22Rv1 (cell line): ENCODE measurements around the gene PPP1R9B.

Experiments used
- ZFX ChIP-seq: fragments of 450-650 bp; IDR thresholded peaks from 2 replicates; pipeline ENCODE4 v1.6.1; 2017; ENCODE audit warnings: antibody characterized with exemption, borderline replicate concordance
- TF ChIP-seq, protein P1 (sequence below): fragments of 450-650 bp; IDR thresholded peaks from 2 replicates; pipeline ENCODE4 v1.5.1; 2017; ENCODE audit warnings: mild to moderate bottlenecking

DNA sequence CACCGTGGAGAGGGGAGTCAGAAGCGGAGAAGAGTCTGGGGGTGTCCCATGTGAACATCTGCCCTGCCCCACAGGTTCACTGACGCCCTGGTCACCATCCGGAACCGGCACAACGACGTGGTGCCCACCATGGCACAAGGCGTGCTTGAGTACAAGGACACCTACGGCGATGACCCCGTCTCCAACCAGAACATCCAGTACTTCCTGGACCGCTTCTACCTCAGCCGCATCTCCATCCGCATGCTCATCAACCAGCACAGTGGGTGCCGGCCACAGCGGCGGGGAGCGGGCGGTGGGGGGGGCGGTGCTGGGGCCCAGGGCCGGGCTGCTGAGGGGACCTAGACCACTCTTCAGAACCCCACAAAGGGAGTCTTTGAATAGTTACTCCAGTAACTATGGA is 44.7 kb downstream of the PPP1R9B start:
- TF ChIP-seq, protein P1, sequence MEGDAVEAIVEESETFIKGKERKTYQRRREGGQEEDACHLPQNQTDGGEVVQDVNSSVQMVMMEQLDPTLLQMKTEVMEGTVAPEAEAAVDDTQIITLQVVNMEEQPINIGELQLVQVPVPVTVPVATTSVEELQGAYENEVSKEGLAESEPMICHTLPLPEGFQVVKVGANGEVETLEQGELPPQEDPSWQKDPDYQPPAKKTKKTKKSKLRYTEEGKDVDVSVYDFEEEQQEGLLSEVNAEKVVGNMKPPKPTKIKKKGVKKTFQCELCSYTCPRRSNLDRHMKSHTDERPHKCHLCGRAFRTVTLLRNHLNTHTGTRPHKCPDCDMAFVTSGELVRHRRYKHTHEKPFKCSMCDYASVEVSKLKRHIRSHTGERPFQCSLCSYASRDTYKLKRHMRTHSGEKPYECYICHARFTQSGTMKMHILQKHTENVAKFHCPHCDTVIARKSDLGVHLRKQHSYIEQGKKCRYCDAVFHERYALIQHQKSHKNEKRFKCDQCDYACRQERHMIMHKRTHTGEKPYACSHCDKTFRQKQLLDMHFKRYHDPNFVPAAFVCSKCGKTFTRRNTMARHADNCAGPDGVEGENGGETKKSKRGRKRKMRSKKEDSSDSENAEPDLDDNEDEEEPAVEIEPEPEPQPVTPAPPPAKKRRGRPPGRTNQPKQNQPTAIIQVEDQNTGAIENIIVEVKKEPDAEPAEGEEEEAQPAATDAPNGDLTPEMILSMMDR = no peak
- no peak for TF ChIP-seq ZFX
